A673 (cell line): ENCODE measurements around the gene FGD6. TPM values are rescaled to one million over a fixed set of nuclear protein-coding genes. Genes with fewer than 3 reads are reported as not detected.
A peak's percentile ranks its signal among the peaks of the same experiment; 100 is the strongest.

Experiments used
- BruUV-seq: library from RNA; stranded (reverse); fragments of 400-500 nt; replicated peaks from 2 replicates; lab custom pipeline; 2021; lab: Mats Ljungman, UMichigan
- CTCF ChIA-PET: fragments of 300-600 bp; sonication (Branson Sonifier 250); formaldehyde crosslinking; loops from one replicate; lab custom pipeline; 2022; ENCODE audit warnings: antibody characterized with exemption; lab: Charles Lee
- POLR2A ChIA-PET: fragments of 300-600 bp; sonication (Branson Sonifier 250); formaldehyde crosslinking; loops from one replicate; lab custom pipeline; 2022; ENCODE audit warnings: antibody characterized with exemption; ENCODE audit not compliant: low non-redundant PET; lab: Charles Lee
- DNase-seq: peaks from one replicate; pipeline ENCODE4 v3.0.0-alpha.2; 2015; ENCODE audit warnings: low spot score
- H3K27ac ChIP-seq: fragments of 200-600 bp; sonication (generic); 2 replicates; pipeline ENCODE4 v1.5.1; 2016; ENCODE audit warnings: mixed run types, low read depth, mild to moderate bottlenecking, mixed read lengths, antibody characterized with exemption, low read length; ENCODE audit not compliant: poor library complexity, severe bottlenecking
- H3K27me3 ChIP-seq: fragments of 200-600 bp; sonication (generic); replicated peaks from 2 replicates; pipeline ENCODE4 v1.6.1; 2017; ENCODE audit warnings: mixed run types, low read depth, mild to moderate bottlenecking, mixed read lengths, antibody characterized with exemption, low read length; ENCODE audit not compliant: insufficient read depth, poor library complexity
- H3K36me3 ChIP-seq: fragments of 200-600 bp; sonication (generic); 2 replicates; pipeline ENCODE4 v1.6.1; 2016; ENCODE audit warnings: mixed run types, mild to moderate bottlenecking, mixed read lengths, antibody characterized with exemption, low read length; ENCODE audit not compliant: insufficient read depth, poor library complexity, severe bottlenecking
- H3K4me1 ChIP-seq: fragments of 200-600 bp; sonication (generic); 2 replicates; pipeline ENCODE4 v1.6.1; 2017; ENCODE audit warnings: mixed run types, mild to moderate bottlenecking, mixed read lengths, antibody characterized with exemption, low read length; ENCODE audit not compliant: insufficient read depth, poor library complexity, severe bottlenecking
- H3K4me3 ChIP-seq: fragments of 200-600 bp; sonication (generic); 2 replicates; pipeline ENCODE4 v1.5.1; 2016; ENCODE audit warnings: low read depth, mixed run types, mild to moderate bottlenecking, mixed read lengths, low read length; ENCODE audit not compliant: poor library complexity, severe bottlenecking
- H3K9me3 ChIP-seq: fragments of 200-600 bp; sonication (generic); 2 replicates; pipeline ENCODE4 v1.6.1; 2016; ENCODE audit warnings: mixed run types, low read depth, mild to moderate bottlenecking, mixed read lengths, antibody characterized with exemption, low read length; ENCODE audit not compliant: poor library complexity, severe bottlenecking
- CTCF ChIP-seq: fragments of 300-800, 200-600 bp; sonication (generic); conservative IDR thresholded peaks from 2 replicates; pipeline ENCODE4 v1.5.1; 2017; ENCODE audit warnings: low read depth, mild to moderate bottlenecking, antibody characterized with exemption, low read length, moderate library complexity, mixed read lengths
- EZH2 ChIP-seq: fragments of 200-600 bp; sonication (generic); IDR thresholded peaks from 2 replicates; pipeline ENCODE4 v1.6.1; 2017; ENCODE audit warnings: borderline replicate concordance, low read depth, mild to moderate bottlenecking, mixed read lengths, antibody characterized with exemption, low read length; ENCODE audit not compliant: poor library complexity, severe bottlenecking
- intact Hi-C: fragments of 100-400 bp; cut with micrococcal nuclease; formaldehyde crosslinking; loops from one replicate; pipeline ENCODE4 v1.10.0; 2022; ENCODE audit not compliant: unreplicated experiment
- total RNA-seq: library from RNA; stranded (reverse); gene quantifications from 2 replicates; pipeline ENCODE4 v1.2.3, GENCODE V29; 2021

Gene FGD6
- total RNA-seq, 1 experiment from 2014 or later, result 11.7 TPM

DNA sequence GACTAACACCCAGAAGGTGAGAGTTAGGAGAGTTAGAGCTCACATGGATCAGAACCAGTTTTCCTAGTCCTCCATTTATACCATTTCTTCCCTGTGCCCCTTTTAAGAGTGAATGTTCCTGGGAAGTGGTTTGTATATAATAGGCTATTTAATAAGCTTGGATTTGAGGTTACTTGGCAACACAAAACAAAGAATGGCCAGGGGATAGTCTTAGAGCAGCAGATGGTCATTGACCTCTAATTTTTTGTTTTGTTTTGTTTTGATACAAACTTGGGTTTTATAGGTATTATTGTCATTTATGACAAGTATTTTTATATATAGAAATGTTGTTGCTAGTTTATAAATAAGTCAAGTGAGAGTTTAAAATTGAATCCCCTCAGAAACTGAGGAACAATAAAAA lies 36.1 kb upstream of the FGD6 start:
- ChIA-PET CTCF (no interaction called here), POLR2A (interaction anchor here (0.6 kb wide), 1 partner anchor 54 kb away, joined by 3 read pairs; no protein-coding TSS in a partner anchor)
- Histone ChIP-seq H3K4me3 (no peak overlapping the region), H3K4me1 (peaks cover 24% of the 10 kb centered on the region), H3K27ac (no peak overlapping the region), H3K9me3 (no peaks in the 10 kb centered on the region), H3K27me3 (no peaks in the 10 kb centered on the region), H3K36me3 (peaks cover 51% of the 10 kb centered on the region)
- no peak for DNase-seq
- no TSS peak for BruUV-seq
- intact Hi-C loops, result no loop called here
- TF ChIP-seq EZH2 (no peak), CTCF (no peak)

GRCh38 chr12:95248604-95249360 lies 31.5 kb upstream of the FGD6 start:
- no peak for TF ChIP-seq CTCF
- TF ChIP-seq EZH2, result no peak
- H3K27me3 ChIP-seq, result no peaks in the 10 kb centered on the region
- H3K27ac ChIP-seq, result peak overlapping the region; percentile 23
- CTCF ChIA-PET, result no interaction called here
- peak; percentile 54 for DNase-seq
- H3K36me3 ChIP-seq, result peaks cover 23% of the 10 kb centered on the region
- no TSS peak for BruUV-seq
- peaks cover 51% of the 10 kb centered on the region for H3K4me1 ChIP-seq
- no peak overlapping the region for H3K4me3 ChIP-seq
- intact Hi-C loops, result no loop called here
- POLR2A ChIA-PET, result interaction anchor here (0.5 kb wide), 1 partner anchor 163 kb away, joined by 12 read pairs; no protein-coding TSS in a partner anchor
- H3K9me3 ChIP-seq, result no peaks in the 10 kb centered on the region

DNA sequence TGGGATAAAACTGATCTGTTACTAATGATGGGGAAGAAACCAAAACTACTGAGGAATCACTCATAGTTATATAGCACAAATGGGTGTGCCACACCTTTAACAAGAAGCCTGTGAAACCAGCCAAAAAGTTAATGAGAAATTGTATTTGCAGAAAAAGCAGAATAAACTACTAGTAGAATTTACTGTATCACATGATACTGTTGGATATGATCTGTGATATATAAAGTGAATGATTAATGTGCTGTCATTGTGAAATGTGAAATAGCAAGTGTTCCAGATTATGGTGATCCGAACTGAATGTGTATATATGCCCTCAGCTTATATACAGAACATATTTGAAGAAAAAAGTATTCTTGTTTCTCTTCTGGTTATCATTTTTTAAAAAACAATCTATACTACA lies 30.8 kb upstream of the FGD6 start:
- Histone ChIP-seq H3K4me3 (no peak overlapping the region), H3K4me1 (peaks cover 51% of the 10 kb centered on the region), H3K27ac (peak overlapping the region; percentile 23), H3K27me3 (no peaks in the 10 kb centered on the region), H3K9me3 (no peaks in the 10 kb centered on the region), H3K36me3 (peaks cover 21% of the 10 kb centered on the region)
- no peak for TF ChIP-seq EZH2
- no peak for TF ChIP-seq CTCF
- no TSS peak for BruUV-seq
- no peak for DNase-seq
- POLR2A ChIA-PET, result interaction anchor here (0.5 kb wide), 1 partner anchor 162 kb away, joined by 12 read pairs; no protein-coding TSS in a partner anchor
- CTCF ChIA-PET, result no interaction called here
- intact Hi-C loops, result no loop called here
